ENCODE measurements around the gene MRPL14. TPM values are rescaled to one million over a fixed set of nuclear protein-coding genes. Genes with fewer than 3 reads are reported as not detected.

MRPL14 gene
- total RNA-seq, 1 experiment from 2014 or later: 69.6 TPM

DNA sequence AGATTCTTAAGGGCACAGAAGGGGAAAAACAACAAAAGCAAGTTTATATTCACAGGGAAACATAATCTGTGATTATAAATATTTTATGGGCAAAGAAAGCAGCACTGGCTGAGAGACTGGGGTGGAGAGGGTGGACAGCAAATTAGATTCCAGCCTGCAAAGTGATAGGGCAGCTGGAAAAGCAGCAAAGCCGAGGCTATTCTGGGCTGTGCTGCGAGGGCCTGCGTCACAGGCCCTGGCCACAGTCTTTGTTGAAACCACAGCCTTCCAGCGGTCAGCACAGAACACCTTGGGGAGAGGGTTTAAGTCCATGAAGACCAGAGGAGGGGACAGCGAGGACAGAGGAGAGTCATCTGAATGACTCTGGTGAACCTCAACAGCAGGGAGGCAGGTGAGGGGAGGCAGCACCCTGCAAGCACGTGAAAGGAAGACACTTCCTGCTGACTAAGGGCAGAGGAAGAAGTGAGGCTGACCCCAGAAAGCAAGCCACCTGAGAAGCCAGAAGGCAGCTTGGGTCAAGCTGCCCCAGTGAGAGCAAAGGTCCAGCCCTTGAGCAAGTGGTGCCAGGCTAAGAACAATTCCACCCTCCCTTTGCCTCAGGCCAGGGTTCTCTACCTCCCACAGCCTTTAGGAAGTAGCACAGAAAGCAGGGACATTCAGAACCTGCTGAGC lies 17.1 kb downstream of the MRPL14 start:
- H3K9ac ChIP-seq (ENCODE audit: low read length): no peak overlapping the region
- H3K9me2 ChIP-seq (ENCODE audit: insufficient read depth): no peaks in the 10 kb centered on the region
- no peak overlapping the region for H3K4me2 ChIP-seq (ENCODE audit: low read length)
- ATAC-seq (no peak), DNase-seq (ENCODE audit: low read depth, low spot score) (no peak)
- no peaks in the 10 kb centered on the region for H3K9me3 ChIP-seq (ENCODE audit: control insufficient read depth in 1 of 2, insufficient read depth in 1 of 2, low read depth in 1 of 2, low read length in 2 of 2)
- H3K27ac ChIP-seq (ENCODE audit: low read depth, low read length): no peak overlapping the region
- RAD21 ChIA-PET (ENCODE audit: low non-redundant PET in 1 of 2, low total read pairs in 2 of 2, uncharacterized antibody in 2 of 2, unreplicated experiment in 2 of 2): interaction anchor here in 1 of 2 experiments (2.3 kb wide), 1 partner anchor 13 kb away, joined by 5 read pairs; no protein-coding TSS in a partner anchor
- no peak overlapping the region for H3K4me3 ChIP-seq (replicated peaks in 1 of 2; ENCODE audit: low read depth in 1 of 2, low read length in 2 of 2)
- no peaks in the 10 kb centered on the region for H3K27me3 ChIP-seq (ENCODE audit: insufficient read depth, low read length)
- intact Hi-C loops (cut with micrococcal nuclease): no loop called here
- POLR2A ChIA-PET: no interaction called here
- H3K79me2 ChIP-seq (ENCODE audit: insufficient read depth, low read length): peaks cover 63% of the 10 kb centered on the region
- TF ChIP-seq EZH2phosphoT487 (IDR thresholded peaks at IDR 0.05; ENCODE audit: borderline replicate concordance) (no peak), POLR2A (IDR thresholded peaks at IDR 0.05; ENCODE audit: borderline replicate concordance, extremely low read depth, insufficient read depth, insufficient read length) (no peak), EGR1 (IDR thresholded peaks at IDR 0.05; ENCODE audit: low read depth) (no peak), SRF (IDR thresholded peaks at IDR 0.05; ENCODE audit: low read depth) (no peak), JUND (IDR thresholded peaks at IDR 0.05) (no peak), RAD21 (IDR thresholded peaks at IDR 0.05; ENCODE audit: low read depth) (no peak), SP1 (IDR thresholded peaks at IDR 0.05; ENCODE audit: low read depth) (no peak), ZNF274 (IDR thresholded peaks at IDR 0.05; ENCODE audit: low read depth, low read length) (no peak), CBX3 (IDR thresholded peaks at IDR 0.05; ENCODE audit: low read depth) (no peak), EZH2 (IDR thresholded peaks at IDR 0.05) (no peak), SIN3A (IDR thresholded peaks at IDR 0.05; ENCODE audit: low read depth) (no peak), YY1 (IDR thresholded peaks at IDR 0.05; ENCODE audit: extremely low read depth, insufficient replicate concordance, low read depth, low read length) (no peak), POLR2AphosphoS5 (IDR thresholded peaks at IDR 0.05; ENCODE audit: low read depth, low read length) (no peak)
- TF ChIP-seq, protein P1, sequence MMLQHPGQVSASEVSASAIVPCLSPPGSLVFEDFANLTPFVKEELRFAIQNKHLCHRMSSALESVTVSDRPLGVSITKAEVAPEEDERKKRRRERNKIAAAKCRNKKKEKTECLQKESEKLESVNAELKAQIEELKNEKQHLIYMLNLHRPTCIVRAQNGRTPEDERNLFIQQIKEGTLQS (IDR thresholded peaks at IDR 0.05): no peak
- TF ChIP-seq, protein P2, sequence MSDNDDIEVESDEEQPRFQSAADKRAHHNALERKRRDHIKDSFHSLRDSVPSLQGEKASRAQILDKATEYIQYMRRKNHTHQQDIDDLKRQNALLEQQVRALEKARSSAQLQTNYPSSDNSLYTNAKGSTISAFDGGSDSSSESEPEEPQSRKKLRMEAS (IDR thresholded peaks at IDR 0.05): no peak
- H4K20me1 ChIP-seq (ENCODE audit: insufficient read depth): no peaks in the 10 kb centered on the region
- peaks cover 34 to 57% of the 10 kb centered on the region in 2 experiments for H3K36me3 ChIP-seq (ENCODE audit: control insufficient read depth in 1 of 2, insufficient read depth in 2 of 2, low read length in 2 of 2)
- CTCF ChIA-PET: interaction anchor here (1.1 kb wide), 1 partner anchor 127 kb away, joined by 3 read pairs; no protein-coding TSS in a partner anchor
- no peak overlapping the region for H2AFZ ChIP-seq (ENCODE audit: low read depth, low read length, poor library complexity, severe bottlenecking)
- BruUV-seq (replicated peaks): no TSS peak
- no peaks in the 10 kb centered on the region for H3K4me1 ChIP-seq (ENCODE audit: control insufficient read depth in 1 of 2, insufficient read depth in 2 of 2, low read length in 2 of 2)

Measured in HCT116 (cell line).